Transverse colon (tissue), 4 donors: ENCODE results near the gene ISYNA1.

Experiments used
- POLR2A ChIP-seq: fragments of 450-650 bp; IDR thresholded peaks from one replicate; pipeline ENCODE4 v1.6.1; 2016; ENCODE audit warnings: antibody characterized with exemption, mild to moderate bottlenecking, moderate library complexity
- POLR2AphosphoS5 ChIP-seq, 3 donors: sonication (generic); formaldehyde crosslinking; IDR thresholded peaks; one replicate each; pipeline ENCODE4 v1.6.1; 2016; ENCODE audit warnings: antibody characterized with exemption in 3 of 3
- TF ChIP-seq, protein P1 (sequence below), 5 experiments: fragments of 200-600 bp in 3 of 5; fragments of 450-650 bp in 2 of 5; sonication (generic) in 3 of 5; IDR thresholded peaks; 1 replicate in 2 of 5; 2 replicates in 3 of 5; pipeline ENCODE4 v1.5.1; 2016 to 2017; ENCODE audit warnings: antibody characterized with exemption in 5 of 5, inconsistent platforms in 3 of 5, mild to moderate bottlenecking in 2 of 5, moderate library complexity in 1 of 5

DNA sequence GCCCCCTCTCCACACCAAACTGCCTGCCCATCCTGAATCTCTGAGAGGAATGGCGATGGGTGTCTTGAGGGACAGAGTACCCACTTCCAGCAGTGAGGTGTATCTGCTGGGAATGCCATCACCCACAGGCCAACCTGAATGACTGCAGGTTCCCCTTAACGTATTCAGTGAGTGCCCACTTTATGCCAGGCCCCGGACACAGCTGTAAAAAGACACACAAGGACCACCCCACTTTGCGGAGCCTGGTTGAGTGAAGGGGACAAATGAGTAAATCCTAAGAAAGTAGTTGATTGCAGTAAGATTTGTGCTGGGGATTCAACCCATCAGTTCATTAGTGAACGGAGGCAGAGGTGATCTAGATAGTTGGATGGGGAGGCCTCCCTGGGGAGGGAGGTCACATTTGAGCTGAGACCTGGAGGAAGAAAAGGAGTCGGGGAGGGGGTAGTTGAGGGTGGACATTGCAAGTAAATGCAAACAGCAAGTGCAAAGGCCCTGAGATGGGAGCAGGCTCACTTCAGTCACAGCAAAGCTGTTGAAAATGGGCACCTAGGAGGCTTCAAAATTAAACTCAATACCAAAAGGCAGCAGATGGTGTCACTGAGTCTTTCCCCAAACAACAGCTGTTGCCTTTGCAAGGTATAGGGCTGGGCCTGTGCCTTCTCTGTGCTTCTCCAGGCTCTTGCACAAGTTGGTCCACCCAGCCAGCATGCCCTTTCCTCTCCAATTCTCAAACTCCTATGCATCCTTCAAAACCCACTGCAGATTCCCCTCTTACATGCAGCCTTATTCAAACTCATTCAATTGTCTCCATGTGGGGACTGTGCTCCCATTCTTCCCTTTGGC lies 47.6 kb downstream of the ISYNA1 start:
- TF ChIP-seq, protein P1, sequence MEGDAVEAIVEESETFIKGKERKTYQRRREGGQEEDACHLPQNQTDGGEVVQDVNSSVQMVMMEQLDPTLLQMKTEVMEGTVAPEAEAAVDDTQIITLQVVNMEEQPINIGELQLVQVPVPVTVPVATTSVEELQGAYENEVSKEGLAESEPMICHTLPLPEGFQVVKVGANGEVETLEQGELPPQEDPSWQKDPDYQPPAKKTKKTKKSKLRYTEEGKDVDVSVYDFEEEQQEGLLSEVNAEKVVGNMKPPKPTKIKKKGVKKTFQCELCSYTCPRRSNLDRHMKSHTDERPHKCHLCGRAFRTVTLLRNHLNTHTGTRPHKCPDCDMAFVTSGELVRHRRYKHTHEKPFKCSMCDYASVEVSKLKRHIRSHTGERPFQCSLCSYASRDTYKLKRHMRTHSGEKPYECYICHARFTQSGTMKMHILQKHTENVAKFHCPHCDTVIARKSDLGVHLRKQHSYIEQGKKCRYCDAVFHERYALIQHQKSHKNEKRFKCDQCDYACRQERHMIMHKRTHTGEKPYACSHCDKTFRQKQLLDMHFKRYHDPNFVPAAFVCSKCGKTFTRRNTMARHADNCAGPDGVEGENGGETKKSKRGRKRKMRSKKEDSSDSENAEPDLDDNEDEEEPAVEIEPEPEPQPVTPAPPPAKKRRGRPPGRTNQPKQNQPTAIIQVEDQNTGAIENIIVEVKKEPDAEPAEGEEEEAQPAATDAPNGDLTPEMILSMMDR (IDR thresholded peaks at IDR 0.05), result no peak
- TF ChIP-seq POLR2AphosphoS5 (IDR thresholded peaks at IDR 0.05), result peak in 1 of 3 donors; percentile 5
- TF ChIP-seq POLR2A, result no peak
